ENCODE results near the gene OTOA.

GRCh38 chr16:21622545-21622944 lies 41.2 kb upstream of the OTOA start:
- TF ChIP-seq POLR2A (IDR thresholded peaks at IDR 0.05; ENCODE audit: low read length), result no peak
- no peak for TF ChIP-seq REST (IDR thresholded peaks at IDR 0.05)
- TF ChIP-seq CEBPB (IDR thresholded peaks at IDR 0.05), result no peak
- no peak for TF ChIP-seq CTCF (IDR thresholded peaks at IDR 0.05)
- no peak for TF ChIP-seq RAD21 (conservative IDR thresholded peaks at IDR 0.05 in 1 of 2, IDR thresholded peaks at IDR 0.05 in 1 of 2)

All from A549 (cell line).